Liver (tissue), 9 donors: ENCODE data around the gene DRAP1. TPM values are rescaled to one million over a fixed set of nuclear protein-coding genes. Genes with fewer than 3 reads are reported as not detected.

Experiments
- DNase-seq: peaks from one replicate; pipeline ENCODE4 v3.0.0-alpha.2; 2017; ENCODE audit warnings: low spot score
- H3K27ac ChIP-seq, 2 donors: one replicate each; pipeline ENCODE4 v1.7.0; 2013; ENCODE audit warnings: inconsistent platforms in 2 of 2, low read length in 2 of 2, control low read depth in 1 of 2, low read depth in 1 of 2, mild to moderate bottlenecking in 1 of 2
- H3K27me3 ChIP-seq, 4 donors: one replicate each; pipeline versions ENCODE4 v1.6.1 to v1.7.0; 2013; ENCODE audit warnings: low read length in 3 of 4, inconsistent platforms in 1 of 4, mild to moderate bottlenecking in 1 of 4, moderate library complexity in 1 of 4; ENCODE audit not compliant: control insufficient read depth in 4 of 4, insufficient read depth in 4 of 4
- H3K36me3 ChIP-seq, 4 donors: one replicate each; pipeline versions ENCODE4 v1.6.1 to v1.7.0; 2013; ENCODE audit warnings: low read length in 3 of 4, mild to moderate bottlenecking in 3 of 4, low read depth in 1 of 4, moderate library complexity in 1 of 4; ENCODE audit not compliant: control insufficient read depth in 4 of 4, insufficient read depth in 3 of 4
- H3K4me1 ChIP-seq, 4 donors: one replicate each; pipeline versions ENCODE4 v1.6.1 to v1.7.0; 2013; ENCODE audit warnings: low read length in 3 of 4, mild to moderate bottlenecking in 3 of 4, moderate library complexity in 1 of 4; ENCODE audit not compliant: control insufficient read depth in 4 of 4, insufficient read depth in 4 of 4
- H3K4me3 ChIP-seq, 3 donors: one replicate each; pipeline versions ENCODE4 v1.6.1 to v1.7.0; 2013; ENCODE audit warnings: low read length in 3 of 3, control low read depth in 1 of 3, low read depth in 1 of 3, mild to moderate bottlenecking in 1 of 3
- H3K9ac ChIP-seq, 2 donors: one replicate each; pipeline ENCODE4 v1.7.0; 2013; ENCODE audit warnings: low read length in 2 of 2, mild to moderate bottlenecking in 2 of 2, moderate library complexity in 2 of 2, control low read depth in 1 of 2, low read depth in 1 of 2
- H3K9me3 ChIP-seq, 4 donors: one replicate each; pipeline versions ENCODE4 v1.6.1 to v1.7.0; 2013; ENCODE audit warnings: low read length in 3 of 4; ENCODE audit not compliant: control insufficient read depth in 4 of 4
- FOXA1 ChIP-seq: IDR thresholded peaks from 2 replicates; pipeline ENCODE4 v1.6.1; 2016; ENCODE audit warnings: antibody characterized with exemption
- FOXA2 ChIP-seq: IDR thresholded peaks from 2 replicates; pipeline ENCODE4 v1.6.1; 2016; ENCODE audit warnings: antibody characterized with exemption
- HNF4A ChIP-seq, 2 donors: conservative IDR thresholded peaks; 2 replicates each; pipeline ENCODE4 v1.6.1; 2016; ENCODE audit warnings: antibody characterized with exemption in 2 of 2, mild to moderate bottlenecking in 2 of 2
- HNF4G ChIP-seq: IDR thresholded peaks from 2 replicates; pipeline ENCODE4 v1.6.1; 2016; ENCODE audit warnings: antibody characterized with exemption
- JUND ChIP-seq, 2 donors: IDR thresholded peaks; 2 replicates each; pipeline ENCODE4 v1.6.1; 2016; ENCODE audit warnings: antibody characterized with exemption in 2 of 2
- NR2F2 ChIP-seq: IDR thresholded peaks from 2 replicates; pipeline ENCODE4 v1.6.1; 2016; ENCODE audit warnings: antibody characterized with exemption
- RAD21 ChIP-seq, 2 donors: IDR thresholded peaks; 2 replicates each; pipeline ENCODE4 v1.6.1; 2016; ENCODE audit warnings: antibody characterized with exemption in 2 of 2, mild to moderate bottlenecking in 2 of 2
- RXRA ChIP-seq, 2 donors: IDR thresholded peaks; 2 replicates each; pipeline ENCODE4 v1.6.1; 2017 to 2018; ENCODE audit warnings: antibody characterized with exemption in 2 of 2, mild to moderate bottlenecking in 1 of 2
- SP1 ChIP-seq: IDR thresholded peaks from 2 replicates; pipeline ENCODE4 v1.6.1; 2018; ENCODE audit warnings: antibody characterized with exemption, mild to moderate bottlenecking
- TAF1 ChIP-seq: conservative IDR thresholded peaks from 2 replicates; pipeline ENCODE4 v1.6.1; 2016; ENCODE audit warnings: antibody characterized with exemption, mild to moderate bottlenecking
- YY1 ChIP-seq: IDR thresholded peaks from 2 replicates; pipeline ENCODE4 v1.6.1; 2016; ENCODE audit warnings: antibody characterized with exemption, mild to moderate bottlenecking
- WGBS: extraction: QIAGEN DNeasy Blood & Tissue Kit; methylation state at CpG from one replicate; pipeline ENCODE4 v1.1.7; 2013; 5-methylcytosine and 5-hydroxymethylcytosine counted together
- polyA plus RNA-seq, 2 donors: library from polyadenylated mRNA; stranded (reverse) in 1 of 2; unstranded in 1 of 2; fragments of 200-250 nt in 1 of 2; fragments of >200 nt in 1 of 2; fragmentation: Nextera tagmentation in 1 of 2; extraction: Ambion mirVana in 1 of 2; gene quantifications; one replicate each; pipeline versions ENCODE4 v1.2.1 to v1.2.3, GENCODE V29; 2013 to 2015
- total RNA-seq, 2 donors: library from RNA; depleted of rRNA; stranded (reverse); fragments of >200 nt; gene quantifications; one replicate each; pipeline ENCODE4 v1.2.3, GENCODE V29; 2014
- TF ChIP-seq, protein P1 (sequence below): fragments of 150-350 bp; IDR thresholded peaks from 2 replicates; pipeline ENCODE4 v1.5.1; 2017; ENCODE audit warnings: improper control_type of control experiment, low read depth, low read length; ENCODE audit not compliant: missing input control
- TF ChIP-seq, protein P2 (sequence below): IDR thresholded peaks from 2 replicates; pipeline ENCODE4 v1.6.1; 2016; ENCODE audit warnings: antibody characterized with exemption, mild to moderate bottlenecking
- TF ChIP-seq, protein P3 (sequence below): IDR thresholded peaks from 2 replicates; pipeline ENCODE4 v1.6.1; 2016; ENCODE audit warnings: antibody characterized with exemption
- TF ChIP-seq, protein P4 (sequence below): IDR thresholded peaks from 2 replicates; pipeline ENCODE4 v1.6.1; 2016; ENCODE audit warnings: antibody characterized with exemption
- TF ChIP-seq, protein P5 (sequence below): IDR thresholded peaks from 2 replicates; pipeline ENCODE4 v1.6.1; 2016; ENCODE audit warnings: antibody characterized with exemption
- donor health status: healthy.
- donor health status: healthy.
- donor health status: healthy.
- donor health status: healthy.
- donor health status: healthy.

The DRAP1 gene
- total and polyA plus RNA-seq, 4 donors = 18.1 to 57.3 (median 42.3) TPM

DNA sequence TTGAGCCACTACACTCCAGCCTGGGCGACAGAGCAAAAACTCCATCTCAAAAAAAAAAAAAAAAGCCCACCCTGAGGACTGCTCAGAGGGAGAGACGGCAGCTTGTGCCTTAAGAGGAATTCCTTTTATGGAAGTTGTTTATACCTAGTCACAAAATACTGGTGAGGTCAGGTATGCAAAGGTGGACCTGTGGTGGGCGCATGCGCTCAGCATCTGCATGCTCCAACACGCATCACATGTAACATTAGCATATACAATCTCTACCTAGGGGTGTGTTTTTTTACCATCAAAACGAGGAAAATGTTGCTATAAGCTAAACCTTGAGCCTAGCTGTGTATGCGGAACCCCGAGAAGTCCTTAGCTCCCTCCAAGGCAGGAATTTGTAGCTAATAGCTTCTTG, 35.5 kb downstream of the DRAP1 start:
- Histone ChIP-seq H3K4me1 (peaks cover 3 to 9% (median 4%) of the 10 kb centered on the region in 4 donors), H3K9ac (no peak overlapping the region), H3K27me3 (no peaks in the 10 kb centered on the region), H3K36me3 (no peaks in the 10 kb centered on the region), H3K27ac (no peak overlapping the region), H3K4me3 (no peak overlapping the region), H3K9me3 (no peaks in the 10 kb centered on the region)
- TF ChIP-seq RXRA (IDR thresholded peaks at IDR 0.05) (no peak), RAD21 (IDR thresholded peaks at IDR 0.05) (no peak), NR2F2 (no peak), FOXA1 (no peak)
- TF ChIP-seq, protein P1, sequence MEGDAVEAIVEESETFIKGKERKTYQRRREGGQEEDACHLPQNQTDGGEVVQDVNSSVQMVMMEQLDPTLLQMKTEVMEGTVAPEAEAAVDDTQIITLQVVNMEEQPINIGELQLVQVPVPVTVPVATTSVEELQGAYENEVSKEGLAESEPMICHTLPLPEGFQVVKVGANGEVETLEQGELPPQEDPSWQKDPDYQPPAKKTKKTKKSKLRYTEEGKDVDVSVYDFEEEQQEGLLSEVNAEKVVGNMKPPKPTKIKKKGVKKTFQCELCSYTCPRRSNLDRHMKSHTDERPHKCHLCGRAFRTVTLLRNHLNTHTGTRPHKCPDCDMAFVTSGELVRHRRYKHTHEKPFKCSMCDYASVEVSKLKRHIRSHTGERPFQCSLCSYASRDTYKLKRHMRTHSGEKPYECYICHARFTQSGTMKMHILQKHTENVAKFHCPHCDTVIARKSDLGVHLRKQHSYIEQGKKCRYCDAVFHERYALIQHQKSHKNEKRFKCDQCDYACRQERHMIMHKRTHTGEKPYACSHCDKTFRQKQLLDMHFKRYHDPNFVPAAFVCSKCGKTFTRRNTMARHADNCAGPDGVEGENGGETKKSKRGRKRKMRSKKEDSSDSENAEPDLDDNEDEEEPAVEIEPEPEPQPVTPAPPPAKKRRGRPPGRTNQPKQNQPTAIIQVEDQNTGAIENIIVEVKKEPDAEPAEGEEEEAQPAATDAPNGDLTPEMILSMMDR = no peak
- TF ChIP-seq, protein P2, sequence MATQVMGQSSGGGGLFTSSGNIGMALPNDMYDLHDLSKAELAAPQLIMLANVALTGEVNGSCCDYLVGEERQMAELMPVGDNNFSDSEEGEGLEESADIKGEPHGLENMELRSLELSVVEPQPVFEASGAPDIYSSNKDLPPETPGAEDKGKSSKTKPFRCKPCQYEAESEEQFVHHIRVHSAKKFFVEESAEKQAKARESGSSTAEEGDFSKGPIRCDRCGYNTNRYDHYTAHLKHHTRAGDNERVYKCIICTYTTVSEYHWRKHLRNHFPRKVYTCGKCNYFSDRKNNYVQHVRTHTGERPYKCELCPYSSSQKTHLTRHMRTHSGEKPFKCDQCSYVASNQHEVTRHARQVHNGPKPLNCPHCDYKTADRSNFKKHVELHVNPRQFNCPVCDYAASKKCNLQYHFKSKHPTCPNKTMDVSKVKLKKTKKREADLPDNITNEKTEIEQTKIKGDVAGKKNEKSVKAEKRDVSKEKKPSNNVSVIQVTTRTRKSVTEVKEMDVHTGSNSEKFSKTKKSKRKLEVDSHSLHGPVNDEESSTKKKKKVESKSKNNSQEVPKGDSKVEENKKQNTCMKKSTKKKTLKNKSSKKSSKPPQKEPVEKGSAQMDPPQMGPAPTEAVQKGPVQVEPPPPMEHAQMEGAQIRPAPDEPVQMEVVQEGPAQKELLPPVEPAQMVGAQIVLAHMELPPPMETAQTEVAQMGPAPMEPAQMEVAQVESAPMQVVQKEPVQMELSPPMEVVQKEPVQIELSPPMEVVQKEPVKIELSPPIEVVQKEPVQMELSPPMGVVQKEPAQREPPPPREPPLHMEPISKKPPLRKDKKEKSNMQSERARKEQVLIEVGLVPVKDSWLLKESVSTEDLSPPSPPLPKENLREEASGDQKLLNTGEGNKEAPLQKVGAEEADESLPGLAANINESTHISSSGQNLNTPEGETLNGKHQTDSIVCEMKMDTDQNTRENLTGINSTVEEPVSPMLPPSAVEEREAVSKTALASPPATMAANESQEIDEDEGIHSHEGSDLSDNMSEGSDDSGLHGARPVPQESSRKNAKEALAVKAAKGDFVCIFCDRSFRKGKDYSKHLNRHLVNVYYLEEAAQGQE = no peak
- TF ChIP-seq, protein P3, sequence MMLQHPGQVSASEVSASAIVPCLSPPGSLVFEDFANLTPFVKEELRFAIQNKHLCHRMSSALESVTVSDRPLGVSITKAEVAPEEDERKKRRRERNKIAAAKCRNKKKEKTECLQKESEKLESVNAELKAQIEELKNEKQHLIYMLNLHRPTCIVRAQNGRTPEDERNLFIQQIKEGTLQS = no peak
- no peak for DNase-seq
- WGBS = 89% methylated on average over 8 of the region's 8 CpGs

DNA sequence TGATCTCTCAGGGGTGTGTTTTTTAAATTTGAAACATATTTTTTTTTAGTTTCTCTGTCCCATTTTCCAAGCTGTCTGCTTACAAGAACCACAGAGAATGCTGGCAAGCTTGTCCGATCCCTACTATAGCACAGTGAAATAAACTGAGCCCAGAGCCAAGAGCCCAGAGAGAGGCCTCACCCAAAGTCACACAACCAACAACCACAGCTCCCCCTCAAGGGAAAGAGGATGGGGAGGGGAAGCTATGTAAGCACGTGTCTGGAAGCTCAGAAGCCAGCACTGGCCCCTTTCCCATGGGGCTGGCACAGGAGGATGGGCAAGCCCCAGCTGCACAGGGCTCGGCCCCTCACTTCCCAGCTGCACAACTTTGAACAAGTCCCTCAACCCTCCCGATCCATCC, 39.1 kb downstream of the DRAP1 start:
- H3K27ac ChIP-seq = no peak overlapping the region
- H3K36me3 ChIP-seq = no peaks in the 10 kb centered on the region
- peaks cover 5 to 16% (median 15%) of the 10 kb centered on the region in 4 donors for H3K4me1 ChIP-seq
- no peak overlapping the region for H3K4me3 ChIP-seq
- H3K27me3 ChIP-seq = no peaks in the 10 kb centered on the region
- no peaks in the 10 kb centered on the region for H3K9me3 ChIP-seq
- WGBS = 75% methylated on average over 4 of the region's 4 CpGs
- no peak overlapping the region for H3K9ac ChIP-seq
- no peak for DNase-seq
- TF ChIP-seq TAF1 = no peak
- no peak for TF ChIP-seq YY1
- no peak for TF ChIP-seq JUND (IDR thresholded peaks at IDR 0.05)
- TF ChIP-seq, protein P4, sequence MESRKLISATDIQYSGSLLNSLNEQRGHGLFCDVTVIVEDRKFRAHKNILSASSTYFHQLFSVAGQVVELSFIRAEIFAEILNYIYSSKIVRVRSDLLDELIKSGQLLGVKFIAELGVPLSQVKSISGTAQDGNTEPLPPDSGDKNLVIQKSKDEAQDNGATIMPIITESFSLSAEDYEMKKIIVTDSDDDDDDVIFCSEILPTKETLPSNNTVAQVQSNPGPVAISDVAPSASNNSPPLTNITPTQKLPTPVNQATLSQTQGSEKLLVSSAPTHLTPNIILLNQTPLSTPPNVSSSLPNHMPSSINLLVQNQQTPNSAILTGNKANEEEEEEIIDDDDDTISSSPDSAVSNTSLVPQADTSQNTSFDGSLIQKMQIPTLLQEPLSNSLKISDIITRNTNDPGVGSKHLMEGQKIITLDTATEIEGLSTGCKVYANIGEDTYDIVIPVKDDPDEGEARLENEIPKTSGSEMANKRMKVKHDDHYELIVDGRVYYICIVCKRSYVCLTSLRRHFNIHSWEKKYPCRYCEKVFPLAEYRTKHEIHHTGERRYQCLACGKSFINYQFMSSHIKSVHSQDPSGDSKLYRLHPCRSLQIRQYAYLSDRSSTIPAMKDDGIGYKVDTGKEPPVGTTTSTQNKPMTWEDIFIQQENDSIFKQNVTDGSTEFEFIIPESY = no peak
- TF ChIP-seq FOXA2 = no peak
- TF ChIP-seq, protein P5, sequence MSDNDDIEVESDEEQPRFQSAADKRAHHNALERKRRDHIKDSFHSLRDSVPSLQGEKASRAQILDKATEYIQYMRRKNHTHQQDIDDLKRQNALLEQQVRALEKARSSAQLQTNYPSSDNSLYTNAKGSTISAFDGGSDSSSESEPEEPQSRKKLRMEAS = no peak
- no peak for TF ChIP-seq FOXA1
- TF ChIP-seq, protein P2 = no peak
- TF ChIP-seq, protein P3 = no peak
- TF ChIP-seq, protein P1 = no peak
- TF ChIP-seq HNF4G = no peak
- TF ChIP-seq NR2F2 = no peak
- no peak for TF ChIP-seq SP1
- no peak for TF ChIP-seq HNF4A (conservative IDR thresholded peaks at IDR 0.05)
